ENCODE results near the gene LUC7L.

DNA sequence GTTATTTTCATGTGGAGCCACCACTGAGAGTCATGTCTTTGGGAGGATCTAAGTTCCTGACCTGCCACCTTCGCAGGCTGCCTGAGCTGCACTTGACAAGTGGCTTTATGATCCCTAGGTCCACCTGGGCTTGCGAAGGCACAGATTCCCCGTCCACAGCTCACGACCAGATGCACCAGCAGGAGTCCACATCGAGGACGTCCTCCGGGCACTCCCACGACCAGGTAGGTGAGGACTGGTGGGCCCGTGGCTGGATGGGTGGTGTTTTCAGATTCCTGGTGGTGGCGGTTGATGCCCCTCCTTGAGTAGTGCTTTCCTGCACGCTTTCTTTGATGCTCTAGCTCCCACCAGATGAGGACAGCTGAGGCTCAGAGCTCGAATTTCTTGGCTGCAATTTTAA, 20.2 kb upstream of the LUC7L start:
- TF ChIP-seq, protein P1, sequence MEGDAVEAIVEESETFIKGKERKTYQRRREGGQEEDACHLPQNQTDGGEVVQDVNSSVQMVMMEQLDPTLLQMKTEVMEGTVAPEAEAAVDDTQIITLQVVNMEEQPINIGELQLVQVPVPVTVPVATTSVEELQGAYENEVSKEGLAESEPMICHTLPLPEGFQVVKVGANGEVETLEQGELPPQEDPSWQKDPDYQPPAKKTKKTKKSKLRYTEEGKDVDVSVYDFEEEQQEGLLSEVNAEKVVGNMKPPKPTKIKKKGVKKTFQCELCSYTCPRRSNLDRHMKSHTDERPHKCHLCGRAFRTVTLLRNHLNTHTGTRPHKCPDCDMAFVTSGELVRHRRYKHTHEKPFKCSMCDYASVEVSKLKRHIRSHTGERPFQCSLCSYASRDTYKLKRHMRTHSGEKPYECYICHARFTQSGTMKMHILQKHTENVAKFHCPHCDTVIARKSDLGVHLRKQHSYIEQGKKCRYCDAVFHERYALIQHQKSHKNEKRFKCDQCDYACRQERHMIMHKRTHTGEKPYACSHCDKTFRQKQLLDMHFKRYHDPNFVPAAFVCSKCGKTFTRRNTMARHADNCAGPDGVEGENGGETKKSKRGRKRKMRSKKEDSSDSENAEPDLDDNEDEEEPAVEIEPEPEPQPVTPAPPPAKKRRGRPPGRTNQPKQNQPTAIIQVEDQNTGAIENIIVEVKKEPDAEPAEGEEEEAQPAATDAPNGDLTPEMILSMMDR (IDR thresholded peaks at IDR 0.05) = no peak
- TF ChIP-seq EZH2 (IDR thresholded peaks at IDR 0.05) (no peak), EZH2phosphoT487 (IDR thresholded peaks at IDR 0.05) (no peak)
